OCI-LY3 (cell line): ENCODE data around the gene AKNA.

ENCODE experiments used
- H2AFZ ChIP-seq: fragments of 200-600, 300-600 bp; shearing (Covaris generic); 2 replicates; pipeline ENCODE4 v1.6.0; 2014; ENCODE audit warnings: antibody characterized with exemption, low read depth, low read length
- H3K27ac ChIP-seq: fragments of 200-600, 300-600 bp; sonication (generic); 2 replicates; pipeline ENCODE4 v1.5.1; 2014; ENCODE audit warnings: mild to moderate bottlenecking, low read length, moderate library complexity, mixed read lengths
- H3K27me3 ChIP-seq: fragments of 200-600, 300-600 bp; sonication (generic); 2 replicates; pipeline ENCODE4 v1.6.1; 2014; ENCODE audit warnings: low read depth, low read length, mixed read lengths
- H3K36me3 ChIP-seq: fragments of 200-600, 300-600 bp; sonication (generic); replicated peaks from 2 replicates; pipeline ENCODE3; 2014; ENCODE audit warnings: low read depth, low read length, mixed read lengths
- H3K4me1 ChIP-seq: fragments of 300-600, 200-600 bp; sonication (generic); 2 replicates; pipeline ENCODE4 v1.6.1; 2014; ENCODE audit warnings: low read length, mixed read lengths
- H3K4me2 ChIP-seq: fragments of 200-600, 300-600 bp; sonication (generic); 2 replicates; pipeline ENCODE4 v1.6.1; 2014; ENCODE audit warnings: low read length, mixed read lengths
- H3K4me3 ChIP-seq: fragments of 300-600, 200-600 bp; sonication (generic); 2 replicates; pipeline ENCODE4 v1.5.1; 2014; ENCODE audit warnings: antibody characterized with exemption, mild to moderate bottlenecking, low read length, moderate library complexity
- H3K79me2 ChIP-seq: fragments of 300-600, 200-600 bp; shearing (Covaris generic); 2 replicates; pipeline ENCODE4 v1.6.1; 2014; ENCODE audit warnings: mild to moderate bottlenecking, low read length, mixed read lengths
- H3K9ac ChIP-seq: fragments of 300-600, 200-600 bp; shearing (Covaris generic); 2 replicates; pipeline ENCODE4 v1.6.0; 2014; ENCODE audit warnings: mild to moderate bottlenecking, low read length, moderate library complexity
- H3K9me3 ChIP-seq: fragments of 200-600, 300-600 bp; shearing (Covaris generic); 2 replicates; pipeline ENCODE4 v1.6.1; 2014; ENCODE audit warnings: low read length, mixed read lengths; ENCODE audit not compliant: insufficient read depth
- H4K20me1 ChIP-seq: fragments of 200-600, 300-600 bp; sonication (generic); 2 replicates; pipeline ENCODE4 v1.6.1; 2016; ENCODE audit warnings: low read length, mixed read lengths; ENCODE audit not compliant: insufficient read depth
- CTCF ChIP-seq: fragments of 200-600, 300-600 bp; sonication (generic); IDR thresholded peaks from 2 replicates; pipeline ENCODE4 v1.5.1; 2014; ENCODE audit warnings: antibody characterized with exemption, low read length, low read depth
- EZH2phosphoT487 ChIP-seq: fragments of 200-600 bp; shearing (Covaris generic); IDR thresholded peaks from 2 replicates; pipeline ENCODE4 v1.6.1; 2018; ENCODE audit warnings: antibody characterized with exemption, mixed run types, low read depth

The AKNA gene

DNA sequence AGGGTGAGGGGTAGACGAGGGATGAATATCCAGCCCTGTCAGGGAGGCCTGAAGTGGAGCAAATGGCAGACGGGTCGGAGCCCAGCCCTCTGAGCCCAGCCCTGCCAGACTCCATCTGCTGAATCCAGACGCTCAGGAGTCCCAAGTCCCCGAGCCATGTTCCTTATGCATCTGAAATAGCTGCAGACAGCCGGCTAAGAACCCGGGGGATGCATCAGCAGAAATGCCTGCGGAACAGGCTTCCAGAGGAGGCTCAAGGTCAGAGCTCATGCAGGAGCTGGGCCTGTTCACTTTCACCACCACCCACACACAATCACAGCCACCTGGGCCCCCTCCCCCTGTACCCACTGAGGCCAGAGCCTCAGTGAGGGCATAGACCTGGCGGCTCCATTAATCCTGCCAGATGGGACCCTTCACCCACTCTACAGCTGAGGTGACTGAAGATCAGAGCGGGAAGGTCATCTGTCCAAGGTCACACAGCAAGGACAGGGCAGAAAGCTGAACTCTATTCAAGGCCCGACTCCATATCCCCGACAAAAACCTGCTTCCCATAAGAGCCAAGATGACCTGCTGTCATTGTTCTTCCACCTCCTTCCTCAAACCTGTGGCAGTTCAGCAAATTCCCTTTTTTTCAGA, 24.4 kb upstream of the AKNA start:
- H3K9me3 ChIP-seq: no peaks in the 10 kb centered on the region

GRCh38 chr9:114411452-114411851, 23.7 kb upstream of the AKNA start:
- no peak for TF ChIP-seq EZH2phosphoT487
- TF ChIP-seq CTCF: no peak
- no peaks in the 10 kb centered on the region for H3K36me3 ChIP-seq
- H2AFZ ChIP-seq: no peak overlapping the region
- no peaks in the 10 kb centered on the region for H3K9me3 ChIP-seq
- no peaks in the 10 kb centered on the region for H3K4me1 ChIP-seq
- H3K9ac ChIP-seq: no peak overlapping the region
- no peaks in the 10 kb centered on the region for H3K79me2 ChIP-seq
- no peak overlapping the region for H3K27ac ChIP-seq
- H3K27me3 ChIP-seq: no peaks in the 10 kb centered on the region
- no peaks in the 10 kb centered on the region for H4K20me1 ChIP-seq
- H3K4me3 ChIP-seq: no peak overlapping the region
- no peak overlapping the region for H3K4me2 ChIP-seq

More for the DNA sequence above, 24.4 kb upstream of the AKNA start:
- Histone ChIP-seq H3K4me3 (no peak overlapping the region), H3K36me3 (peaks cover 5% of the 10 kb centered on the region), H3K4me1 (no peaks in the 10 kb centered on the region), H3K9ac (no peak overlapping the region), H3K27ac (no peak overlapping the region), H3K79me2 (no peaks in the 10 kb centered on the region), H4K20me1 (no peaks in the 10 kb centered on the region), H2AFZ (no peak overlapping the region), H3K4me2 (no peak overlapping the region), H3K27me3 (no peaks in the 10 kb centered on the region)
- TF ChIP-seq EZH2phosphoT487 (no peak), CTCF (no peak)

DNA sequence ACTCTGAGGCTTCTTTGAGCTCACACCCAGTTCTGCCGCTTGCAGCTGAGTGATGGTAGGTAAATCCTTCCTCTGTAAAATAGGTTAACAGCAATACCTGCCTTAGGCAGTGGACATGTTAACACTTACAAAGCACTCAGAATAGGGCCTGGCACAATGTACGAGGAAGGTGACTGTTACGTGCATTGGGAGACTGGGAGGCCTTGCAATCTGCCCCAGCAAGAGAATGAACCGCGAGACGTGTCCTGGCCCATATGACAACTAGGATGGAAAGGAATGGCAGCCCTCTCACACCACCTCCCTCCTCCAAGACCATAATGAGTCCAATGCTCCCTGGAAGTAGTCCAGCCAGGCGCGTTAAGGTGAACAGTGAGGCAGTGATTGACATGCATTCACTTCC, 23.1 kb upstream of the AKNA start:
- H3K4me1 ChIP-seq: 0 out of 2 replicates have a peak, but pooled peaks cover under 1% of the 10 kb centered on the region
- H3K27ac ChIP-seq: no peak overlapping the region
- no peaks in the 10 kb centered on the region for H4K20me1 ChIP-seq
- H3K4me3 ChIP-seq: no peak overlapping the region
- H2AFZ ChIP-seq: no peak overlapping the region
- no peaks in the 10 kb centered on the region for H3K27me3 ChIP-seq
- H3K9me3 ChIP-seq: no peaks in the 10 kb centered on the region
- H3K4me2 ChIP-seq: no peak overlapping the region
- H3K9ac ChIP-seq: no peak overlapping the region
- TF ChIP-seq EZH2phosphoT487 (no peak), CTCF (no peak)
- no peaks in the 10 kb centered on the region for H3K36me3 ChIP-seq
- no peaks in the 10 kb centered on the region for H3K79me2 ChIP-seq

GRCh38 chr9:114409842-114410241, 22.1 kb upstream of the AKNA start:
- Histone ChIP-seq H3K9me3 (no peaks in the 10 kb centered on the region), H3K79me2 (no peaks in the 10 kb centered on the region), H3K4me3 (no peak overlapping the region), H3K27ac (no peak overlapping the region), H3K36me3 (no peaks in the 10 kb centered on the region), H3K9ac (no peak overlapping the region), H3K4me1 (peaks cover 8% of the 10 kb centered on the region), H2AFZ (no peak overlapping the region), H4K20me1 (no peaks in the 10 kb centered on the region), H3K4me2 (no peak overlapping the region), H3K27me3 (no peaks in the 10 kb centered on the region)
- TF ChIP-seq CTCF: no peak
- TF ChIP-seq EZH2phosphoT487: no peak
